Astrocyte (in vitro differentiated cells and primary cell): ENCODE measurements around the gene ADH6. TPM values are rescaled to one million over a fixed set of nuclear protein-coding genes. Genes with fewer than 3 reads are reported as not detected.

Experiments
- DNase-seq: peaks from one replicate; pipeline ENCODE4 v3.0.0-alpha.2; 2010; ENCODE audit warnings: low read depth
- FAIRE-seq: peaks from 2 replicates; lab custom pipeline; 2011; peaks lifted over from hg19 to GRCh38; lab: Jason Lieb, UNC
- H2AFZ ChIP-seq: 2 replicates; pipeline ENCODE4 v1.6.0; 2012; ENCODE audit warnings: low read depth, low read length, inconsistent platforms
- H3K27ac ChIP-seq: 2 replicates; pipeline ENCODE4 v1.5.1; 2011; ENCODE audit warnings: low read depth, low read length, inconsistent platforms
- H3K27me3 ChIP-seq: 2 replicates; pipeline ENCODE4 v1.6.0; 2011; ENCODE audit warnings: low read length, inconsistent platforms; ENCODE audit not compliant: insufficient read depth
- H3K36me3 ChIP-seq: 2 replicates; pipeline ENCODE4 v1.5.1; 2011; ENCODE audit warnings: low read length, inconsistent platforms; ENCODE audit not compliant: insufficient read depth
- H3K4me1 ChIP-seq: 2 replicates; pipeline ENCODE4 v1.5.1; 2011; ENCODE audit warnings: low read length, inconsistent platforms; ENCODE audit not compliant: insufficient read depth
- H3K4me2 ChIP-seq: 2 replicates; pipeline ENCODE4 v1.6.0; 2012; ENCODE audit warnings: low read length, inconsistent platforms
- H3K4me3 ChIP-seq: 2 replicates; pipeline ENCODE4 v1.5.1; 2011; ENCODE audit warnings: low read depth, mild to moderate bottlenecking, low read length, inconsistent platforms; ENCODE audit not compliant: insufficient read depth
- H3K79me2 ChIP-seq: 2 replicates; pipeline ENCODE4 v1.6.0; 2012; ENCODE audit warnings: mild to moderate bottlenecking, low read length, inconsistent platforms; ENCODE audit not compliant: insufficient read depth
- H3K9ac ChIP-seq: 2 replicates; pipeline ENCODE4 v1.6.0; 2012; ENCODE audit warnings: mild to moderate bottlenecking, low read length, inconsistent platforms
- H3K9me3 ChIP-seq: 2 replicates; pipeline ENCODE4 v1.5.1; 2012; ENCODE audit warnings: low read depth, mild to moderate bottlenecking, low read length, inconsistent platforms; ENCODE audit not compliant: insufficient read depth
- H4K20me1 ChIP-seq: 2 replicates; pipeline ENCODE4 v1.6.0; 2012; ENCODE audit warnings: low read length, inconsistent platforms; ENCODE audit not compliant: insufficient read depth
- H3K27ac Mint-ChIP-seq: one replicate; pipeline ENCODE4 v1.8.0; 2021; ENCODE audit warnings: mild to moderate bottlenecking, mixed read lengths; ENCODE audit not compliant: unreplicated experiment
- H3K27me3 Mint-ChIP-seq: one replicate; pipeline ENCODE4 v1.8.0; 2021; ENCODE audit warnings: low read depth, mixed read lengths; ENCODE audit not compliant: unreplicated experiment
- H3K36me3 Mint-ChIP-seq: one replicate; pipeline ENCODE4 v1.8.0; 2021; ENCODE audit warnings: low read depth, mixed read lengths; ENCODE audit not compliant: unreplicated experiment
- H3K4me1 Mint-ChIP-seq: one replicate; pipeline ENCODE4 v1.8.0; 2021; ENCODE audit warnings: low read depth, mixed read lengths; ENCODE audit not compliant: unreplicated experiment
- H3K4me3 Mint-ChIP-seq: one replicate; pipeline ENCODE4 v1.8.0; 2021; ENCODE audit warnings: mild to moderate bottlenecking, moderate library complexity, mixed read lengths; ENCODE audit not compliant: unreplicated experiment
- H3K9me3 Mint-ChIP-seq: one replicate; pipeline ENCODE4 v1.8.0; 2021; ENCODE audit warnings: mild to moderate bottlenecking, mixed read lengths; ENCODE audit not compliant: unreplicated experiment
- CTCF ChIP-seq: IDR thresholded peaks from 2 replicates; pipeline ENCODE4 v1.5.1; 2011; ENCODE audit warnings: low read depth, mild to moderate bottlenecking, inconsistent platforms, low read length, moderate library complexity; ENCODE audit not compliant: insufficient read depth
- EZH2 ChIP-seq: IDR thresholded peaks from 2 replicates; pipeline ENCODE4 v1.6.1; 2012; ENCODE audit warnings: mild to moderate bottlenecking, low read length, inconsistent platforms; ENCODE audit not compliant: insufficient read depth
- total RNA-seq: library from RNA; stranded (reverse); gene quantifications from 2 replicates; pipeline ENCODE4 v1.2.1, GENCODE V29; 2021

The ADH6 gene
- total RNA-seq, 1 donor from 2014 or later, result not detected

GRCh38 chr4:99205153-99205979 is 13.7 kb downstream of the ADH6 start:
- H3K4me1 ChIP-seq, result no peaks in the 10 kb centered on the region
- H3K79me2 ChIP-seq, result no peaks in the 10 kb centered on the region
- H3K36me3 Mint-ChIP-seq, result no peaks in the 10 kb centered on the region
- H2AFZ ChIP-seq, result no peak overlapping the region
- FAIRE-seq, result no peak
- H3K9me3 Mint-ChIP-seq, result no peaks in the 10 kb centered on the region
- H3K27ac ChIP-seq, result no peak overlapping the region
- no peak overlapping the region for H3K4me2 ChIP-seq
- H3K27me3 ChIP-seq, result no peaks in the 10 kb centered on the region
- TF ChIP-seq EZH2 (no peak), CTCF (no peak)
- peaks cover 8% of the 10 kb centered on the region for H3K4me1 Mint-ChIP-seq
- H3K4me3 Mint-ChIP-seq, result no peak overlapping the region
- H3K27ac Mint-ChIP-seq, result no peak overlapping the region
- no peaks in the 10 kb centered on the region for H4K20me1 ChIP-seq
- no peak overlapping the region for H3K9ac ChIP-seq
- no peaks in the 10 kb centered on the region for H3K36me3 ChIP-seq
- H3K27me3 Mint-ChIP-seq, result no peaks in the 10 kb centered on the region
- H3K4me3 ChIP-seq, result no peak overlapping the region
- no peak for DNase-seq
- H3K9me3 ChIP-seq, result no peaks in the 10 kb centered on the region

- Histone ChIP-seq H3K27me3 (no peaks in the 10 kb centered on the region), H2AFZ (no peak overlapping the region), H3K4me2 (no peak overlapping the region), H3K9ac (no peak overlapping the region), H3K4me3 (no peak overlapping the region), H3K27ac (no peak overlapping the region), H3K4me1 (no peaks in the 10 kb centered on the region), H3K79me2 (no peaks in the 10 kb centered on the region), H3K36me3 (no peaks in the 10 kb centered on the region), H4K20me1 (no peaks in the 10 kb centered on the region), H3K9me3 (no peaks in the 10 kb centered on the region)
- TF ChIP-seq EZH2, result no peak
- TF ChIP-seq CTCF, result no peak
- H3K27ac Mint-ChIP-seq, result no peak overlapping the region
- DNase-seq, result no peak
- peaks cover 2% of the 10 kb centered on the region for H3K9me3 Mint-ChIP-seq
- no peaks in the 10 kb centered on the region for H3K27me3 Mint-ChIP-seq
- no peaks in the 10 kb centered on the region for H3K4me1 Mint-ChIP-seq
- H3K4me3 Mint-ChIP-seq, result no peak overlapping the region
- FAIRE-seq, result no peak
- H3K36me3 Mint-ChIP-seq, result no peaks in the 10 kb centered on the region
Observed at GRCh38 chr4:99202536-99202935, 16.5 kb downstream of the ADH6 start.

- DNase-seq (no peak), FAIRE-seq (no peak)
- Mint-ChIP-seq H3K27me3 (no peaks in the 10 kb centered on the region), H3K9me3 (peaks cover 2% of the 10 kb centered on the region), H3K27ac (no peak overlapping the region), H3K36me3 (no peaks in the 10 kb centered on the region), H3K4me1 (no peaks in the 10 kb centered on the region), H3K4me3 (no peak overlapping the region)
- no peaks in the 10 kb centered on the region for H3K79me2 ChIP-seq
- H3K4me1 ChIP-seq, result no peaks in the 10 kb centered on the region
- TF ChIP-seq EZH2 (no peak), CTCF (no peak)
- H3K36me3 ChIP-seq, result no peaks in the 10 kb centered on the region
- H3K27ac ChIP-seq, result no peak overlapping the region
- no peak overlapping the region for H3K4me2 ChIP-seq
- H3K9me3 ChIP-seq, result no peaks in the 10 kb centered on the region
- H2AFZ ChIP-seq, result no peak overlapping the region
- H4K20me1 ChIP-seq, result no peaks in the 10 kb centered on the region
- H3K27me3 ChIP-seq, result no peaks in the 10 kb centered on the region
- H3K9ac ChIP-seq, result no peak overlapping the region
- no peak overlapping the region for H3K4me3 ChIP-seq
Observed at GRCh38 chr4:99202094-99202493, 17.0 kb downstream of the ADH6 start.
